ENCODE data around the gene C19orf25.
A peak's percentile ranks its signal among the peaks of the same experiment; 100 is the strongest.

Gene C19orf25

GRCh38 chr19:1428738-1429391, 50.1 kb downstream of the C19orf25 start:
- H3K27ac ChIP-seq: peak overlapping the region; percentile 72
- no peak for DNase-seq (ENCODE audit: low spot score)
- CTCF ChIA-PET: interaction anchor here (0.6 to 1.2 kb wide), 3 partner anchors 16 to 149 kb away, joined by 3 to 4 read pairs (median 4); no protein-coding TSS in a partner anchor
- no peak for TF ChIP-seq CTCF (conservative IDR thresholded peaks at IDR 0.05; ENCODE audit: low read depth)
- POLR2A ChIA-PET (ENCODE audit: low non-redundant PET): interaction anchor here (0.7 kb wide), 1 partner anchor 91 kb away, joined by 3 read pairs; no protein-coding TSS in a partner anchor

GRCh38 chr19:1427221-1427920, 51.6 kb downstream of the C19orf25 start:
- POLR2A ChIA-PET (ENCODE audit: low non-redundant PET): no interaction called here
- TF ChIP-seq CTCF (conservative IDR thresholded peaks at IDR 0.05; ENCODE audit: low read depth): no peak
- CTCF ChIA-PET: no interaction called here
- peak overlapping the region; percentile 72 for H3K27ac ChIP-seq
- no peak for DNase-seq (ENCODE audit: low spot score)

GRCh38 chr19:1426736-1427135, 52.3 kb downstream of the C19orf25 start:
- no peak for TF ChIP-seq CTCF (conservative IDR thresholded peaks at IDR 0.05; ENCODE audit: low read depth)
- no peak for DNase-seq (ENCODE audit: low spot score)
- ChIA-PET POLR2A (ENCODE audit: low non-redundant PET) (no interaction called here), CTCF (no interaction called here)
- H3K27ac ChIP-seq: peak overlapping the region; percentile 72

GRCh38 chr19:1425902-1426301, 53.1 kb downstream of the C19orf25 start:
- H3K27ac ChIP-seq: peak overlapping the region; percentile 72
- ChIA-PET POLR2A (ENCODE audit: low non-redundant PET) (no interaction called here), CTCF (interaction anchor here (0.5 kb wide), 1 partner anchor 126 kb away, joined by 3 read pairs; no protein-coding TSS in a partner anchor)
- no peak for TF ChIP-seq CTCF (conservative IDR thresholded peaks at IDR 0.05; ENCODE audit: low read depth)
- no peak for DNase-seq (ENCODE audit: low spot score)

GRCh38 chr19:1425102-1425837, 53.7 kb downstream of the C19orf25 start:
- ChIA-PET CTCF (interaction anchor here (0.5 kb wide), 1 partner anchor 126 kb away, joined by 3 read pairs; no protein-coding TSS in a partner anchor), POLR2A (ENCODE audit: low non-redundant PET) (interaction anchor here (0.5 kb wide), 1 partner anchor 80 kb away, joined by 5 read pairs; no protein-coding TSS in a partner anchor)
- no peak for TF ChIP-seq CTCF (conservative IDR thresholded peaks at IDR 0.05; ENCODE audit: low read depth)
- no peak for DNase-seq (ENCODE audit: low spot score)
- peak overlapping the region; percentile 72 for H3K27ac ChIP-seq

- no peak for DNase-seq (ENCODE audit: low spot score)
- ChIA-PET CTCF (no interaction called here), POLR2A (ENCODE audit: low non-redundant PET) (no interaction called here)
- TF ChIP-seq CTCF (conservative IDR thresholded peaks at IDR 0.05; ENCODE audit: low read depth): no peak
- H3K27ac ChIP-seq: peak overlapping the region; percentile 72
These were observed 54.6 kb downstream of the C19orf25 start for GRCh38 chr19:1424192-1424955.
